ENCODE data around the gene TEN1. TPM values are rescaled to one million over a fixed set of nuclear protein-coding genes. Genes with fewer than 3 reads are reported as not detected.

The TEN1 gene
- total and polyA plus RNA-seq, 7 donors: 3.4 to 21.1 (median 8.8) TPM

GRCh38 chr17:75943491-75943890, 35.5 kb upstream of the TEN1 start:
- no peak for ATAC-seq
- Histone ChIP-seq H3K27ac (no peak overlapping the region), H3K36me3 (ENCODE audit: insufficient read depth in 1 of 2, low read depth in 1 of 2) (peaks cover 0 to 48% of the 10 kb centered on the region in 2 donors), H3K9me3 (no peaks in the 10 kb centered on the region), H3K27me3 (ENCODE audit: insufficient read depth in 3 of 3, low read length in 2 of 3) (no peaks in the 10 kb centered on the region), H3K4me1 (peaks cover 5% of the 10 kb centered on the region), H3K4me3 (no peak overlapping the region)
- 79 to 100% (median 89%) methylated on average over 1 of the region's 1 CpG for WGBS, 3 donors
- no peak for DNase-seq
- TF ChIP-seq CTCF (IDR thresholded peaks at IDR 0.05): no peak
- intact Hi-C loops (cut with DNase I): loop anchor here in 1 of 2 donors (5.0 kb wide), 1 partner anchor 34 kb away; the partner anchor contains the start of genes ACOX1 and TEN1

DNA sequence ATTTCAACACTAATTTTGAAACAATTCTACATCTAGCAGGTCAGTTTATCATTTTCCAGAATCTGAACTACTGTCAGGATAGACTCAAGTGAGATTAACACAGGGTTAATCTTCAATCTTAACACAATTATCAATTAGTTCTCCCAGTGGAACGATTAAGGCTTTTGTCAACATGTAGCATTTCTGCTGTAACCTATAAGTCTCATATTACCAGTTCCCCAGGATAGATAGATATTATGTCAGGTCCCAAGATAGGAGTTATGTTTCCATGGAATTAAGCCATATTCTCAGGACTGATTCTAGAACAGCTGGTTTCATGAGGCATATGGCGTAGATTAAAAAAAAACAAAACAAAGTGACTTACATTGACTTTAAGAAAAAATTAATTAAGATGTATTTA, 33.8 kb upstream of the TEN1 start:
- WGBS, 3 donors: 25 to 43% (median 38%) methylated on average over 2 of the region's 2 CpGs
- H3K4me3 ChIP-seq: no peak overlapping the region
- no peak for TF ChIP-seq CTCF (IDR thresholded peaks at IDR 0.05)
- H3K27me3 ChIP-seq (ENCODE audit: insufficient read depth in 3 of 3, low read length in 2 of 3): no peaks in the 10 kb centered on the region
- ATAC-seq (no peak), DNase-seq (no peak)
- H3K4me1 ChIP-seq: peaks cover 5% of the 10 kb centered on the region
- no peaks in the 10 kb centered on the region for H3K9me3 ChIP-seq
- intact Hi-C loops (cut with DNase I): no loop called here
- H3K36me3 ChIP-seq (ENCODE audit: insufficient read depth in 1 of 2, low read depth in 1 of 2): peaks cover 5 to 66% of the 10 kb centered on the region in 2 donors
- peak overlapping the region; percentile 47 for H3K27ac ChIP-seq

GRCh38 chr17:75950421-75950820, 28.6 kb upstream of the TEN1 start:
- H3K9me3 ChIP-seq: no peaks in the 10 kb centered on the region
- 44 to 64% (median 45%) methylated on average over 6 of the region's 6 CpGs for WGBS, 3 donors
- peak overlapping the region; percentile 23 for H3K27ac ChIP-seq
- peak in 1 of 4 donors; percentile 69 for ATAC-seq
- H3K4me3 ChIP-seq: no peak overlapping the region
- H3K36me3 ChIP-seq (ENCODE audit: insufficient read depth in 1 of 2, low read depth in 1 of 2): peaks cover 17 to 100% of the 10 kb centered on the region in 2 donors
- no peaks in the 10 kb centered on the region for H3K4me1 ChIP-seq
- no peak for DNase-seq
- H3K27me3 ChIP-seq (ENCODE audit: insufficient read depth in 3 of 3, low read length in 2 of 3): no peaks in the 10 kb centered on the region
- TF ChIP-seq CTCF (IDR thresholded peaks at IDR 0.05): no peak
- intact Hi-C loops (cut with DNase I): no loop called here

GRCh38 chr17:75950855-75951554, 28.0 kb upstream of the TEN1 start:
- Histone ChIP-seq H3K27ac (peak overlapping the region; percentile 23), H3K4me3 (no peak overlapping the region), H3K4me1 (no peaks in the 10 kb centered on the region), H3K27me3 (ENCODE audit: insufficient read depth in 3 of 3, low read length in 2 of 3) (no peaks in the 10 kb centered on the region), H3K36me3 (ENCODE audit: insufficient read depth in 1 of 2, low read depth in 1 of 2) (peaks cover 19 to 100% of the 10 kb centered on the region in 2 donors), H3K9me3 (no peaks in the 10 kb centered on the region)
- 58 to 68% (median 60%) methylated on average over 8 of the region's 8 CpGs for WGBS, 3 donors
- TF ChIP-seq CTCF (IDR thresholded peaks at IDR 0.05): no peak
- intact Hi-C loops (cut with DNase I): no loop called here
- DNase-seq (no peak), ATAC-seq (peak in 3 of 4 donors; percentile 20 to 42 (median 37))

Data from psoas muscle (tissue), 8 donors.